Thoracic aorta (tissue), 2 donors: ENCODE measurements around the gene SIX5. TPM values are rescaled to one million over a fixed set of nuclear protein-coding genes. Genes with fewer than 3 reads are reported as not detected.
A peak's percentile ranks its signal among the peaks of the same experiment; 100 is the strongest.
"Not testable (repeated sequence)": the region's sequence is repeated elsewhere in the genome, so short reads cannot be mapped to it uniquely, and the experiment has no call there.

Experiments
- ATAC-seq: fragments of 150-250 bp; one replicate; pipeline ENCODE4 v1.8.0; 2017; ENCODE audit warnings: low read depth; ENCODE audit not compliant: insufficient number of reproducible peaks, low FRiP score
- DNase-seq: peaks from one replicate; pipeline ENCODE4 v3.0.0-alpha.2; 2020; ENCODE audit warnings: low spot score
- H3K27ac ChIP-seq, 2 donors: fragments of 200-600 bp; sonication (generic); 1 replicate in 1 of 2; 2 replicates in 1 of 2; pipeline ENCODE4 v1.5.1; 2016; ENCODE audit warnings: mild to moderate bottlenecking in 2 of 2, moderate library complexity in 2 of 2
- H3K27me3 ChIP-seq: fragments of 200-600 bp; sonication (generic); replicated peaks from 2 replicates; pipeline ENCODE4 v1.6.0; 2016; ENCODE audit warnings: mild to moderate bottlenecking; ENCODE audit not compliant: insufficient read depth
- H3K36me3 ChIP-seq: fragments of 200-600 bp; sonication (generic); one replicate; pipeline ENCODE4 v1.5.1; 2016
- H3K4me1 ChIP-seq, 2 donors: fragments of 200-600 bp; sonication (generic); 1 replicate in 1 of 2; 2 replicates in 1 of 2; pipeline versions ENCODE4 v1.5.1 to v1.6.0; 2016; ENCODE audit warnings: low read depth in 2 of 2, mild to moderate bottlenecking in 1 of 2; ENCODE audit not compliant: control insufficient read depth in 1 of 2
- H3K4me3 ChIP-seq: fragments of 200-600 bp; sonication (generic); 2 replicates; pipeline ENCODE4 v1.5.1; 2016; ENCODE audit warnings: mild to moderate bottlenecking
- H3K9me3 ChIP-seq: fragments of 200-600 bp; sonication (generic); 2 replicates; pipeline ENCODE4 v1.5.1; 2016
- CTCF ChIP-seq: fragments of 200-600 bp; sonication (generic); IDR thresholded peaks from one replicate; pipeline ENCODE4 v1.5.1; 2019; ENCODE audit warnings: antibody characterized with exemption
- total RNA-seq, 2 donors: library from RNA; depleted of rRNA; stranded (reverse); fragments of >200 nt; gene quantifications; one replicate each; pipeline versions ENCODE4 v1.1.0 to v1.2.3, GENCODE V29; 2016

Gene SIX5
- total RNA-seq, 2 donors from 2014 or later, result 15.0 to 29.9 TPM

GRCh38 chr19:45733160-45733810, 35.8 kb downstream of the SIX5 start, which contains the start of gene MEIOSIN:
TSS of gene MEIOSIN (plus strand) at chr19:45733439. CDS start at chr19:45735377, 1,938 bp downstream.
- DNase-seq (no peak), ATAC-seq (no peak)
- H3K27me3 ChIP-seq, result no peaks in the 10 kb centered on the region
- no peak for TF ChIP-seq CTCF
- no peak within 1 kb of the TSS for H3K4me3 ChIP-seq
- no peaks in the 10 kb centered on the region for H3K36me3 ChIP-seq
- H3K9me3 ChIP-seq, result no peaks in the 10 kb centered on the region
- no peak within 1 kb of the TSS for H3K27ac ChIP-seq
- peaks cover 8 to 15% of the 10 kb centered on the region in 2 donors for H3K4me1 ChIP-seq

GRCh38 chr19:45730368-45731288, 38.4 kb downstream of the SIX5 start, which contains the start of gene FBXO46:
TSS of gene FBXO46 (minus strand) at chr19:45730896. CDS start at chr19:45713495, 17,401 bp downstream.
- H3K4me3 ChIP-seq, result peak within 1 kb of the TSS; percentile 95
- TF ChIP-seq CTCF, result no peak
- H3K27ac ChIP-seq, result peak within 1 kb of the TSS in 1 of 2 donors; percentile 70
- DNase-seq (peak; percentile 94), ATAC-seq (peak; percentile 94)
- peaks cover 8 to 15% of the 10 kb centered on the region in 2 donors for H3K4me1 ChIP-seq
- no peaks in the 10 kb centered on the region for H3K27me3 ChIP-seq
- H3K9me3 ChIP-seq, result no peaks in the 10 kb centered on the region
- H3K36me3 ChIP-seq, result no peaks in the 10 kb centered on the region

GRCh38 chr19:45729800-45730290, 39.2 kb downstream of the SIX5 start:
- Histone ChIP-seq H3K27ac (peak overlapping the region in 1 of 2 donors; percentile 70), H3K27me3 (no peaks in the 10 kb centered on the region), H3K4me3 (peak overlapping the region; percentile 95), H3K9me3 (no peaks in the 10 kb centered on the region), H3K4me1 (peaks cover 8 to 15% of the 10 kb centered on the region in 2 donors), H3K36me3 (no peaks in the 10 kb centered on the region)
- DNase-seq, result no peak
- no peak for TF ChIP-seq CTCF
- no peak for ATAC-seq

- H3K36me3 ChIP-seq, H3K27ac ChIP-seq, ATAC-seq, H3K27me3 ChIP-seq, DNase-seq, H3K9me3 ChIP-seq, H3K4me3 ChIP-seq: not testable (repeated sequence)
- peaks cover 8 to 15% of the 10 kb centered on the region in 2 donors for H3K4me1 ChIP-seq
Measured at GRCh38 chr19:45728683-45729082, 40.4 kb downstream of the SIX5 start.

- H3K27me3 ChIP-seq, H3K9me3 ChIP-seq, H3K36me3 ChIP-seq, H3K27ac ChIP-seq, H3K4me3 ChIP-seq, DNase-seq, ATAC-seq: not testable (repeated sequence)
- H3K4me1 ChIP-seq, result peaks cover 14 to 17% of the 10 kb centered on the region in 2 donors
Measured at GRCh38 chr19:45720065-45720464, 49.0 kb downstream of the SIX5 start.
